Smooth muscle cell (in vitro differentiated cells): ENCODE results near the gene C1QTNF8. TPM values are rescaled to one million over a fixed set of nuclear protein-coding genes. Genes with fewer than 3 reads are reported as not detected.

Experiments used
- DNase-seq: peaks from one replicate; lab custom pipeline; 2025; ENCODE audit not compliant: unreplicated experiment; lab: John Stamatoyannopoulos, UW
- H2AFZ ChIP-seq: fragments of 200-600 bp; sonication (generic); 2 replicates; pipeline ENCODE4 v1.6.0; 2016; ENCODE audit warnings: antibody characterized with exemption, low read depth, mild to moderate bottlenecking
- H3F3A ChIP-seq: fragments of 200-600 bp; sonication (generic); 2 replicates; pipeline ENCODE4 v1.6.0; 2017; ENCODE audit warnings: antibody characterized with exemption, low read depth
- H3K27ac ChIP-seq: fragments of 200-600 bp; sonication (generic); 2 replicates; pipeline ENCODE4 v1.5.1; 2016; ENCODE audit warnings: low read depth, mild to moderate bottlenecking
- H3K27me3 ChIP-seq: fragments of 200-600 bp; sonication (generic); 2 replicates; pipeline ENCODE4 v1.6.1; 2016; ENCODE audit warnings: low read depth, mild to moderate bottlenecking
- H3K36me3 ChIP-seq: fragments of 200-600 bp; sonication (generic); 2 replicates; pipeline ENCODE4 v1.5.1; 2016; ENCODE audit warnings: low read depth
- H3K4me1 ChIP-seq: fragments of 200-600 bp; sonication (generic); 2 replicates; pipeline ENCODE4 v1.5.1; 2016; ENCODE audit warnings: low read depth
- H3K4me2 ChIP-seq: fragments of 200-600 bp; sonication (generic); 2 replicates; pipeline ENCODE4 v1.6.0; 2016; ENCODE audit warnings: mild to moderate bottlenecking
- H3K4me3 ChIP-seq: fragments of 200-600 bp; sonication (generic); 2 replicates; pipeline ENCODE4 v1.5.1; 2016; ENCODE audit warnings: mild to moderate bottlenecking
- H3K79me2 ChIP-seq: fragments of 200-600 bp; sonication (generic); 2 replicates; pipeline ENCODE4 v1.6.0; 2016; ENCODE audit warnings: low read depth, mild to moderate bottlenecking
- H3K9ac ChIP-seq: fragments of 200-600 bp; sonication (generic); 2 replicates; pipeline ENCODE4 v1.6.0; 2016; ENCODE audit warnings: low read depth
- H3K9me3 ChIP-seq: fragments of 200-600 bp; sonication (generic); replicated peaks from 2 replicates; pipeline ENCODE4 v1.5.1; 2016; ENCODE audit warnings: low read depth
- H4K20me1 ChIP-seq: fragments of 200-600 bp; sonication (generic); 2 replicates; pipeline ENCODE4 v1.6.0; 2016; ENCODE audit warnings: low read depth
- WGBS: methylation state at CpG from one replicate; pipeline ENCODE4 v1.1.7; 2016; ENCODE audit warnings: low lambda C conversion rate; 5-methylcytosine and 5-hydroxymethylcytosine counted together
- polyA plus RNA-seq: library from polyadenylated mRNA; unstranded; fragments of >200 nt; fragmentation: Nextera tagmentation; extraction: Ambion mirVana; gene quantifications from 2 replicates; pipeline ENCODE4 v1.2.1, GENCODE V29; 2016
- total RNA-seq: library from RNA; depleted of rRNA; stranded (reverse); fragments of >200 nt; gene quantifications from 2 replicates; pipeline ENCODE4 v1.2.3, GENCODE V29; 2014
- TF ChIP-seq, protein P1 (sequence below): fragments of 200-600 bp; sonication (generic); IDR thresholded peaks from 2 replicates; pipeline ENCODE4 v1.5.1; 2017; ENCODE audit warnings: borderline replicate concordance, mild to moderate bottlenecking, antibody characterized with exemption; ENCODE audit not compliant: insufficient read depth, poor library complexity, severe bottlenecking

The C1QTNF8 gene
- total and polyA plus RNA-seq, 2 experiments from 2014 or later, result not detected

DNA sequence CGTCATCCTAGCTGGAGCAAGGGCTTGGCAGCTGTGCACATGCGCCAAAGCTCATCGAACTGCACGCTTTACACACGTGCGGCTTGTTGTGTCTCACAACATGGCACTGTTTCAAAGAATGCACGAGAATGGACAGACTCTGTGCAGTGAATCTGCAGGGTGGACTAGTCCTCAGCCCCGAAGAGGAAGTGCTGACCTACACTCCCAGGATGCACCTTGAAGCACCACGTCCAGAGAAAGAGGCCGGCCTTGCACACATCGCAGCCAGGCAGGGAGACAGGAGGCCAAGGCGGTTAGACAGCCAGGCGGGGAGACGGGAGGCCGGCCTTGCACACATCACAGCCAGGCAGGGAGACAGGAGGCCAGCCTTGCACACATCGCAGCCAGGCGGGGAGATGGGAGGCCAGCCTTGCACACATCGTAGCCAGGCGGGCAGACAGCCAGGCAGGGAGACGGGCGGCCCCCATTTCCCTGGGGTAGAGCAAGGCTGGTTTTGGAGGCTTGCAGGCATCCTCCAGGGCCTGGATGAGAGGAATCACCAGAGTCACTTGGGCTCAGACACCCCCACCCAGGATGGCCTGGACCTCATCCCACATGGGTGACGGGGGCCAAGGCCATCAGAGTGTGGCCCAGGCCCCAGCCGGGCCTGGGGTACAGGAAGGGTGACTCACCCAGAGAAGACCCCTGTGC, 47.9 kb upstream of the C1QTNF8 start:
- H3K27me3 ChIP-seq, result no peaks in the 10 kb centered on the region
- WGBS, result 93% methylated on average over 23 of the region's 23 CpGs
- DNase-seq, result no peak

DNA sequence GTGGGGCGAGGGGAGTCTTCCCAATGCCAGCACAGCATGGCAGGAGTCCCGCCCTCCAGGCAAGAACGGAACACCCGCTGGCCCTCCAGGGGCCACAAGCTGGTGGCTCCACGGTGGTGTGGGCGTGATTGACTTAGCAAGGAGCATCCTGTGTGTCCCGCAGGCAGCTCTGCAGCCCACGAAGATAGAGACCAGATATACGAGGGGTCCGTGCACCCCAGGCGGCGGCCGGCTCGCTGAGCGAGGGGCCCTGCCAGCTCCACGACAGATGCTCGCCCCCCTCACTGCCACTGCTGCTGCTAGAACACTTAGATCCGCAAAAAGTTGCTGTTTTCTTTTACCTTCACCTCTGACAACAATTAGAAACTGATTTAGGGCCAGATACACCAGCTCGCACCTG, 46.9 kb upstream of the C1QTNF8 start:
- no peaks in the 10 kb centered on the region for H3K9me3 ChIP-seq
- H3K27me3 ChIP-seq, result no peaks in the 10 kb centered on the region
- H3K4me2 ChIP-seq, result no peak overlapping the region
- no peak overlapping the region for H3K9ac ChIP-seq
- TF ChIP-seq, protein P1, sequence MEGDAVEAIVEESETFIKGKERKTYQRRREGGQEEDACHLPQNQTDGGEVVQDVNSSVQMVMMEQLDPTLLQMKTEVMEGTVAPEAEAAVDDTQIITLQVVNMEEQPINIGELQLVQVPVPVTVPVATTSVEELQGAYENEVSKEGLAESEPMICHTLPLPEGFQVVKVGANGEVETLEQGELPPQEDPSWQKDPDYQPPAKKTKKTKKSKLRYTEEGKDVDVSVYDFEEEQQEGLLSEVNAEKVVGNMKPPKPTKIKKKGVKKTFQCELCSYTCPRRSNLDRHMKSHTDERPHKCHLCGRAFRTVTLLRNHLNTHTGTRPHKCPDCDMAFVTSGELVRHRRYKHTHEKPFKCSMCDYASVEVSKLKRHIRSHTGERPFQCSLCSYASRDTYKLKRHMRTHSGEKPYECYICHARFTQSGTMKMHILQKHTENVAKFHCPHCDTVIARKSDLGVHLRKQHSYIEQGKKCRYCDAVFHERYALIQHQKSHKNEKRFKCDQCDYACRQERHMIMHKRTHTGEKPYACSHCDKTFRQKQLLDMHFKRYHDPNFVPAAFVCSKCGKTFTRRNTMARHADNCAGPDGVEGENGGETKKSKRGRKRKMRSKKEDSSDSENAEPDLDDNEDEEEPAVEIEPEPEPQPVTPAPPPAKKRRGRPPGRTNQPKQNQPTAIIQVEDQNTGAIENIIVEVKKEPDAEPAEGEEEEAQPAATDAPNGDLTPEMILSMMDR, result no peak
- WGBS, result 81% methylated on average over 19 of the region's 19 CpGs
- no peaks in the 10 kb centered on the region for H3K36me3 ChIP-seq
- H3K4me1 ChIP-seq, result peaks cover 8% of the 10 kb centered on the region
- no peaks in the 10 kb centered on the region for H4K20me1 ChIP-seq
- H3F3A ChIP-seq, result no peaks in the 10 kb centered on the region
- DNase-seq, result no peak
- no peak overlapping the region for H2AFZ ChIP-seq
- no peaks in the 10 kb centered on the region for H3K79me2 ChIP-seq
- no peak overlapping the region for H3K4me3 ChIP-seq
- H3K27ac ChIP-seq, result no peak overlapping the region

More for the DNA sequence above, 47.9 kb upstream of the C1QTNF8 start:
- Histone ChIP-seq H2AFZ (no peak overlapping the region), H3K4me3 (no peak overlapping the region), H3K36me3 (no peaks in the 10 kb centered on the region), H3F3A (no peaks in the 10 kb centered on the region), H3K4me1 (peaks cover 8% of the 10 kb centered on the region), H3K79me2 (no peaks in the 10 kb centered on the region), H3K4me2 (no peak overlapping the region), H3K9me3 (no peaks in the 10 kb centered on the region), H3K27ac (no peak overlapping the region), H3K9ac (no peak overlapping the region), H4K20me1 (no peaks in the 10 kb centered on the region)
- TF ChIP-seq, protein P1, result no peak

DNA sequence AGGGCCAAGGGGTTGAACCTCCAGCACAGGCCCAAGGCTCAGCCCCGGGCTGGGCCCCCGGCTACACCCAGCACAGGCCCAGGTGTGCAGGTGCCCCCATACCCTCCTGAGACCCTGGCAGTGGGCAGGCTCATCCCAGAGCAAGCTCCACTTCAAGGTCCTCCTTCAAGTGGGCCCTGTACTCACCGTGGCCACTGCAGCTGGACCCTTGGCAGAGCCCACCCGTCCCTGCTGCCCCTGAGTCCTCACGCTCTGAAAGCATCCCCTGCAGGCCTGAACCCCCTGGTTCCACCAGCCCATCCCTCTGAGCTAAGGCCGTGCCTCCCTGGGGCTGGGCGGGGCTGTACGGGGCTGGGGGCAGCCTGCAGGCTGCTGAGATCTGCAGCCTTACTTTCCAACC, 45.7 kb upstream of the C1QTNF8 start:
- H3K36me3 ChIP-seq, result no peaks in the 10 kb centered on the region
- H4K20me1 ChIP-seq, result no peaks in the 10 kb centered on the region
- WGBS, result 92% methylated on average over 5 of the region's 8 CpGs
- no peaks in the 10 kb centered on the region for H3K9me3 ChIP-seq
- no peaks in the 10 kb centered on the region for H3K79me2 ChIP-seq
- no peak overlapping the region for H3K4me2 ChIP-seq
- peaks cover 8% of the 10 kb centered on the region for H3K4me1 ChIP-seq
- no peaks in the 10 kb centered on the region for H3K27me3 ChIP-seq
- H3K27ac ChIP-seq, result no peak overlapping the region
- no peaks in the 10 kb centered on the region for H3F3A ChIP-seq
- H3K4me3 ChIP-seq, result no peak overlapping the region
- no peak overlapping the region for H2AFZ ChIP-seq
- TF ChIP-seq, protein P1, result no peak
- DNase-seq, result no peak
- no peak overlapping the region for H3K9ac ChIP-seq

DNA sequence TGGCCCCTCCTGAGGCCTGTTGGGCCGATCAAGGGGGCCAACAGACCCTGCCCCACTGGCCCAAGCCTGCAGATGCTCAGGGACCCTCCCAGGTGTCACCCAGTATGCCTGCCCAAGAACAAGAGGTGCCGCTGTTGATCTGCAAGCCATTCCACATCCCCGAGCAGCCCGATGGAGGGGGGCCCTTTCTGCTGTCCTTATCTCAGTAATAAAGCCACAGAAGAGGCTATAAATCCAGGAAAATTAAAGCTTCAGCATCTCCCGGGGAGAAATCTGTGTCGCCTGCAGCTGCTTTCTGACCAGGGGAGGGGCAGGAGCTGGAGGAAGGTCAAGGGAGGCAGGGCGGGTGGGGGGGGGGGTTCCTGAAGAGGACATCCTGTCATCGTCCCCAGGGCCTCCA, 45.1 kb upstream of the C1QTNF8 start:
- H2AFZ ChIP-seq, result no peak overlapping the region
- no peaks in the 10 kb centered on the region for H4K20me1 ChIP-seq
- no peak overlapping the region for H3K9ac ChIP-seq
- H3K4me1 ChIP-seq, result peaks cover 8% of the 10 kb centered on the region
- no peaks in the 10 kb centered on the region for H3F3A ChIP-seq
- no peak overlapping the region for H3K4me2 ChIP-seq
- 66% methylated on average over 8 of the region's 8 CpGs for WGBS
- TF ChIP-seq, protein P1, result no peak
- no peak for DNase-seq
- H3K27me3 ChIP-seq, result no peaks in the 10 kb centered on the region
- H3K36me3 ChIP-seq, result no peaks in the 10 kb centered on the region
- no peaks in the 10 kb centered on the region for H3K79me2 ChIP-seq
- H3K9me3 ChIP-seq, result no peaks in the 10 kb centered on the region
- H3K27ac ChIP-seq, result no peak overlapping the region
- no peak overlapping the region for H3K4me3 ChIP-seq
